OCI-LY7 (cell line): ENCODE measurements around the gene LMAN2L.
"Not testable (repeated sequence)": the region's sequence is repeated elsewhere in the genome, so short reads cannot be mapped to it uniquely, and the experiment has no call there.

Experiments
- EZH2phosphoT487 ChIP-seq: fragments of 200-600 bp; sonication (generic); IDR thresholded peaks from 2 replicates; pipeline ENCODE4 v1.6.1; 2018; ENCODE audit warnings: low read depth, borderline replicate concordance, mild to moderate bottlenecking, mixed run types, antibody characterized with exemption, low read length, moderate library complexity, mixed read lengths
- TF ChIP-seq, protein P1 (sequence below): fragments of 200-600 bp; sonication (generic); conservative IDR thresholded peaks from 2 replicates; pipeline ENCODE4 v1.5.1; 2014; ENCODE audit warnings: mild to moderate bottlenecking, antibody characterized with exemption, low read length, moderate library complexity, mixed read lengths

- TF ChIP-seq, protein P1, sequence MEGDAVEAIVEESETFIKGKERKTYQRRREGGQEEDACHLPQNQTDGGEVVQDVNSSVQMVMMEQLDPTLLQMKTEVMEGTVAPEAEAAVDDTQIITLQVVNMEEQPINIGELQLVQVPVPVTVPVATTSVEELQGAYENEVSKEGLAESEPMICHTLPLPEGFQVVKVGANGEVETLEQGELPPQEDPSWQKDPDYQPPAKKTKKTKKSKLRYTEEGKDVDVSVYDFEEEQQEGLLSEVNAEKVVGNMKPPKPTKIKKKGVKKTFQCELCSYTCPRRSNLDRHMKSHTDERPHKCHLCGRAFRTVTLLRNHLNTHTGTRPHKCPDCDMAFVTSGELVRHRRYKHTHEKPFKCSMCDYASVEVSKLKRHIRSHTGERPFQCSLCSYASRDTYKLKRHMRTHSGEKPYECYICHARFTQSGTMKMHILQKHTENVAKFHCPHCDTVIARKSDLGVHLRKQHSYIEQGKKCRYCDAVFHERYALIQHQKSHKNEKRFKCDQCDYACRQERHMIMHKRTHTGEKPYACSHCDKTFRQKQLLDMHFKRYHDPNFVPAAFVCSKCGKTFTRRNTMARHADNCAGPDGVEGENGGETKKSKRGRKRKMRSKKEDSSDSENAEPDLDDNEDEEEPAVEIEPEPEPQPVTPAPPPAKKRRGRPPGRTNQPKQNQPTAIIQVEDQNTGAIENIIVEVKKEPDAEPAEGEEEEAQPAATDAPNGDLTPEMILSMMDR = not testable (repeated sequence)
- not testable (repeated sequence) for TF ChIP-seq EZH2phosphoT487
Measured at GRCh38 chr2:96665717-96666116, 74.1 kb downstream of the LMAN2L start.
